Mesothelial cell of epicardium (in vitro differentiated cells): ENCODE measurements around the gene GSTP1. TPM values are rescaled to one million over a fixed set of nuclear protein-coding genes. Genes with fewer than 3 reads are reported as not detected.
"Not testable (repeated sequence)": the region's sequence is repeated elsewhere in the genome, so short reads cannot be mapped to it uniquely, and the experiment has no call there.

Experiments
- DNase-seq, 2 experiments: peaks; one replicate each; pipeline ENCODE4 v3.0.0; 2021; ENCODE audit warnings: low spot score in 2 of 2; ENCODE audit not compliant: unreplicated experiment in 2 of 2
- H3K27ac Mint-ChIP-seq: 2 replicates; pipeline ENCODE4 v1.8.0; 2021; ENCODE audit warnings: mixed read lengths
- H3K27me3 Mint-ChIP-seq: 2 replicates; pipeline ENCODE4 v1.8.0; 2021; ENCODE audit warnings: low read depth, mixed read lengths
- H3K36me3 Mint-ChIP-seq: 2 replicates; pipeline ENCODE4 v1.8.0; 2021; ENCODE audit warnings: mixed read lengths
- H3K4me1 Mint-ChIP-seq: 2 replicates; pipeline ENCODE4 v1.8.0; 2021; ENCODE audit warnings: mixed read lengths
- H3K4me3 Mint-ChIP-seq: 2 replicates; pipeline ENCODE4 v1.8.0; 2021; ENCODE audit warnings: mild to moderate bottlenecking, moderate library complexity, mixed read lengths
- H3K9me3 Mint-ChIP-seq: 2 replicates; pipeline ENCODE4 v1.8.0; 2021; ENCODE audit warnings: mixed read lengths
- total RNA-seq: library from RNA; stranded (reverse); gene quantifications from 3 replicates; pipeline ENCODE4 v1.2.1, GENCODE V29; 2021
- TF ChIP-seq, protein P1 (sequence below): fragments of 200-600 bp; sonication (generic); IDR thresholded peaks from one replicate; pipeline ENCODE4 v1.5.0; 2021; ENCODE audit warnings: antibody characterized with exemption; ENCODE audit not compliant: unreplicated experiment

Gene GSTP1
- total RNA-seq, 1 donor from 2014 or later: 875 TPM

GRCh38 chr11:67558084-67558772 is 25.4 kb upstream of the GSTP1 start:
- no peaks in the 10 kb centered on the region for H3K36me3 Mint-ChIP-seq
- no peak for DNase-seq

DNA sequence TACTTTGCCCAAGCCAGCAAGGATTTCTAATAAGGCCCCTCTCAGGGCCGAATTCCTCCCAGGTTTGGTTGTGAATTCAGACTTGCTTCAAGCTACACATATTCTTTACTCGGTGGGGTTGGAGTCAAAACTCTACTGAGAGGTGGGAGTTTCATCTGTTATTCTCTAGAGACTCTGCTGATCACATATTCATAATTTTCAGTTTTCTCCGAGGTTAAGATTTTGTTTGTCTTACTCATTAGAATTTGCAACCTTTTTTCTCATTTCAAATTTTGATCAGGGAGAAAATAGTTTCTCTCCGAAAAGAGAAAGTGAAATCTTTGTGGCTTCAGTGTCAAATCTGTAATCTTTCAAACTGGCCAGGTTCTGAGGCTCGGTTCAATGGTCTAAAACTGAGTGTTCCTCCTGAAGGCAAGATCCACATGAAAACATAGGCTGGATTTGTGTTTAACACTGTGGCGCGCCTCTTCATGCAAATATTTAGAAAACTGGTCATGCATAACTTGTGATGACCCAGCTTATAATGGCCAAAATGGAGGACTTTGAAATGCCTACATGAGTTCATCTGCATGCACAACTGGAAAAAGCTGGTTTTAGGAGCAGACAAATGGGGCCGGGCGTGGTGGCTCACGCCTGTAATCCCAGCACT is 21.5 kb upstream of the GSTP1 start:
- TF ChIP-seq, protein P1, sequence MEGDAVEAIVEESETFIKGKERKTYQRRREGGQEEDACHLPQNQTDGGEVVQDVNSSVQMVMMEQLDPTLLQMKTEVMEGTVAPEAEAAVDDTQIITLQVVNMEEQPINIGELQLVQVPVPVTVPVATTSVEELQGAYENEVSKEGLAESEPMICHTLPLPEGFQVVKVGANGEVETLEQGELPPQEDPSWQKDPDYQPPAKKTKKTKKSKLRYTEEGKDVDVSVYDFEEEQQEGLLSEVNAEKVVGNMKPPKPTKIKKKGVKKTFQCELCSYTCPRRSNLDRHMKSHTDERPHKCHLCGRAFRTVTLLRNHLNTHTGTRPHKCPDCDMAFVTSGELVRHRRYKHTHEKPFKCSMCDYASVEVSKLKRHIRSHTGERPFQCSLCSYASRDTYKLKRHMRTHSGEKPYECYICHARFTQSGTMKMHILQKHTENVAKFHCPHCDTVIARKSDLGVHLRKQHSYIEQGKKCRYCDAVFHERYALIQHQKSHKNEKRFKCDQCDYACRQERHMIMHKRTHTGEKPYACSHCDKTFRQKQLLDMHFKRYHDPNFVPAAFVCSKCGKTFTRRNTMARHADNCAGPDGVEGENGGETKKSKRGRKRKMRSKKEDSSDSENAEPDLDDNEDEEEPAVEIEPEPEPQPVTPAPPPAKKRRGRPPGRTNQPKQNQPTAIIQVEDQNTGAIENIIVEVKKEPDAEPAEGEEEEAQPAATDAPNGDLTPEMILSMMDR: no peak
- peaks cover 21% of the 10 kb centered on the region for H3K4me1 Mint-ChIP-seq
- H3K4me3 Mint-ChIP-seq: no peak overlapping the region
- H3K9me3 Mint-ChIP-seq: no peaks in the 10 kb centered on the region
- DNase-seq: no peak
- H3K27me3 Mint-ChIP-seq: no peaks in the 10 kb centered on the region
- H3K36me3 Mint-ChIP-seq: no peaks in the 10 kb centered on the region
- H3K27ac Mint-ChIP-seq: peak overlapping the region; percentile 64

More at GRCh38 chr11:67558084-67558772, 25.4 kb upstream of the GSTP1 start:
- TF ChIP-seq, protein P1: no peak
- no peaks in the 10 kb centered on the region for H3K9me3 Mint-ChIP-seq
- no peak overlapping the region for H3K27ac Mint-ChIP-seq
- H3K4me3 Mint-ChIP-seq: no peak overlapping the region
- H3K27me3 Mint-ChIP-seq: no peaks in the 10 kb centered on the region
- peaks cover 12% of the 10 kb centered on the region for H3K4me1 Mint-ChIP-seq

DNA sequence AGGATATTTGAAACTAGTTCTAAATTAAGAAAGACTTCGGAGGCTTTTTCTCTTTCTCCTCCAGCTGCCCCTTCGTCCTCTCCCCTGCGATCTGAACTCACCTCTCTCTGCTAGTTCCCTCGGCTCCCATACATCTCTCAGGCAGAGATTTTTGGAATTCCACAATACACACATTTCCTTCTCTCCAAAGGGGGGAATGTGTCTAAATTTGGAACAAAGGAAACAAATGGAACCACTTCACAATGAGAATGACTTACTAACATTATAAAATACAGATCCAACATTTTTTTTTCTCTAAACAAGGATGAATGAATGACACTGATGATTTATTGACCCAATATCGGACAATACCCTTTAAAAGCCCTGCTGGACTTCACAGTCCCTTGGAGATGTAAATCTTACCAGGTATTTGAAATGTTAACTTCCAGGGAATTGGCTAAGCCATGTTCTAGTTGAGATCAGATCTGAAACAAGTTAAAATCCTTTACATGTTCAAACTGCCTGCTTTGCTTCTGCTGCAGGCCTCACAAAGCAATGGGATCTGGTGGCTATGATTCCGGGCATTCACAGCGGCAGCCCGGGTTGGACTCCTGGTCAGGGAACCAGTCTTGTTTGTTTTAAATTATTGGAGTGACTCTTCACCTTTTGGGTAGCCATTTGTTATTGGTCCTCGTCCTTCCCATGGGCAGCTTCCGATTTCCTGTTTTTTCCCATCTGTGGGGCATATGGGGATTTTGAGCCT is 20.5 kb upstream of the GSTP1 start:
- no peaks in the 10 kb centered on the region for H3K27me3 Mint-ChIP-seq
- no peak overlapping the region for H3K4me3 Mint-ChIP-seq
- H3K9me3 Mint-ChIP-seq: no peaks in the 10 kb centered on the region
- peaks cover 21% of the 10 kb centered on the region for H3K4me1 Mint-ChIP-seq
- no peaks in the 10 kb centered on the region for H3K36me3 Mint-ChIP-seq
- peak overlapping the region; percentile 88 for H3K27ac Mint-ChIP-seq
- no peak for DNase-seq
- TF ChIP-seq, protein P1: no peak

DNA sequence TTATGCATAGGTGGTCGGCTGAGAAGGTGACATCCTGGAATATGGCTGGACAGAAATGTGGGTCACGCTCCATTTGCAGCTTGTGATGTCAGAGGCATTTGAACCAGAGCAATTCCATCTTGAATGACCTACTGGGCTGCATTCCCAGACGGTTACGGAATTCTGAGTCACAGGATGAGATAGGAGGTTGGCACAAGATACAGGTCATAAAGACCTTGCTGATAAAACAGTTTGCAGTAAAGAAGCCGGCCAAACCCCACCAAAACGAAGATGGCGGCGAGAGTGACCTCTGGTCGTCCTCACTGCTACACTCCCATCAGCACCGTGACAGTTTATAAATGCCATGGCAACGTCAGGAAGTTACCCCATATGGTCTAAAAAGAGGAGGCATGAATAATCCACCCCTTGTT is 19.9 kb upstream of the GSTP1 start:
- not testable (repeated sequence) for H3K36me3 Mint-ChIP-seq, H3K27me3 Mint-ChIP-seq, DNase-seq, H3K9me3 Mint-ChIP-seq, H3K4me3 Mint-ChIP-seq
- peak overlapping the region; percentile 88 for H3K27ac Mint-ChIP-seq
- H3K4me1 Mint-ChIP-seq: peaks cover 21% of the 10 kb centered on the region

- Mint-ChIP-seq H3K27ac (peak overlapping the region; percentile 94), H3K4me1 (peaks cover 21% of the 10 kb centered on the region), H3K27me3 (no peaks in the 10 kb centered on the region), H3K36me3 (no peaks in the 10 kb centered on the region), H3K9me3 (no peaks in the 10 kb centered on the region), H3K4me3 (no peak overlapping the region)
- no peak for DNase-seq
- TF ChIP-seq, protein P1: no peak
Measured at GRCh38 chr11:67564230-67564629, 19.4 kb upstream of the GSTP1 start.

GRCh38 chr11:67571443-67571842 is 12.2 kb upstream of the GSTP1 start:
- Mint-ChIP-seq H3K27ac (no peak overlapping the region), H3K9me3 (peaks cover 3% of the 10 kb centered on the region), H3K4me1 (peaks cover 4% of the 10 kb centered on the region), H3K4me3 (no peak overlapping the region), H3K27me3 (peaks cover 3% of the 10 kb centered on the region), H3K36me3 (no peaks in the 10 kb centered on the region)
- DNase-seq: no peak
- TF ChIP-seq, protein P1: no peak
